ENCODE results near the gene RNF152.

Gene RNF152

DNA sequence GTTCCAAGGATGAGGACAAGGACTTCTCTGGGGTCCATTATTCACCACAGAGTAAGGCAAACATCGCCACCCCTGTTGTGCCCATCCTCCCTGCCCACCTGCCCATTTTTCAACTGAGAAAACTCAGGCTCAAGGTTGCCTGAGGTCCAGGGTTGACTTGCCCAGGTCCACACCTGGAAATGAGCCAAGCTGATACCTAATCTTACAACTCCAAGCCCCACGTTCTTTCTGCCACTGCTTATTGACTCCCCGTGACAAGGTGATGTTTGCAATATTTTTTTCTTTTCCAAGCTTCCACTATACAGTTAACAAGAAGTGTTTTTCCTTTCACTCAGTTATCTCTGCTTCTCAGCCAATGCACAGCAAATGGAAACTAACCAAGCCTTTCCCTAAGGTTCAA, 39.0 kb downstream of the RNF152 start:
- H3K79me2 ChIP-seq (ENCODE audit: insufficient read depth, low read depth) = no peaks in the 10 kb centered on the region
- H2AFZ ChIP-seq (ENCODE audit: low read depth) = no peak overlapping the region
- H3K9ac ChIP-seq = no peak overlapping the region
- H3K27ac ChIP-seq = no peak overlapping the region
- no peaks in the 10 kb centered on the region for H4K20me1 ChIP-seq (ENCODE audit: insufficient read depth)
- H3K36me3 ChIP-seq (ENCODE audit: insufficient read depth) = no peaks in the 10 kb centered on the region
- no peak overlapping the region for H3K4me3 ChIP-seq (IDR thresholded peaks at IDR 0.05; ENCODE audit: insufficient read depth, low read depth, low read length)
- no peaks in the 10 kb centered on the region for H3K4me1 ChIP-seq (ENCODE audit: low read depth, poor library complexity, severe bottlenecking)
- H3K4me2 ChIP-seq = no peak overlapping the region
- no peaks in the 10 kb centered on the region for H3K27me3 ChIP-seq (ENCODE audit: insufficient read depth, low read depth)
- TF ChIP-seq, protein P1, sequence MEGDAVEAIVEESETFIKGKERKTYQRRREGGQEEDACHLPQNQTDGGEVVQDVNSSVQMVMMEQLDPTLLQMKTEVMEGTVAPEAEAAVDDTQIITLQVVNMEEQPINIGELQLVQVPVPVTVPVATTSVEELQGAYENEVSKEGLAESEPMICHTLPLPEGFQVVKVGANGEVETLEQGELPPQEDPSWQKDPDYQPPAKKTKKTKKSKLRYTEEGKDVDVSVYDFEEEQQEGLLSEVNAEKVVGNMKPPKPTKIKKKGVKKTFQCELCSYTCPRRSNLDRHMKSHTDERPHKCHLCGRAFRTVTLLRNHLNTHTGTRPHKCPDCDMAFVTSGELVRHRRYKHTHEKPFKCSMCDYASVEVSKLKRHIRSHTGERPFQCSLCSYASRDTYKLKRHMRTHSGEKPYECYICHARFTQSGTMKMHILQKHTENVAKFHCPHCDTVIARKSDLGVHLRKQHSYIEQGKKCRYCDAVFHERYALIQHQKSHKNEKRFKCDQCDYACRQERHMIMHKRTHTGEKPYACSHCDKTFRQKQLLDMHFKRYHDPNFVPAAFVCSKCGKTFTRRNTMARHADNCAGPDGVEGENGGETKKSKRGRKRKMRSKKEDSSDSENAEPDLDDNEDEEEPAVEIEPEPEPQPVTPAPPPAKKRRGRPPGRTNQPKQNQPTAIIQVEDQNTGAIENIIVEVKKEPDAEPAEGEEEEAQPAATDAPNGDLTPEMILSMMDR (conservative IDR thresholded peaks at IDR 0.05; ENCODE audit: low read depth, low read length) = no peak

- no peak overlapping the region for H3K4me2 ChIP-seq
- H2AFZ ChIP-seq (ENCODE audit: low read depth) = no peak overlapping the region
- H3K27me3 ChIP-seq (ENCODE audit: insufficient read depth, low read depth) = no peaks in the 10 kb centered on the region
- H3K79me2 ChIP-seq (ENCODE audit: insufficient read depth, low read depth) = no peaks in the 10 kb centered on the region
- H3K4me1 ChIP-seq (ENCODE audit: low read depth, poor library complexity, severe bottlenecking) = peaks cover 4% of the 10 kb centered on the region
- H3K27ac ChIP-seq = no peak overlapping the region
- H3K4me3 ChIP-seq (IDR thresholded peaks at IDR 0.05; ENCODE audit: insufficient read depth, low read depth, low read length) = no peak overlapping the region
- no peaks in the 10 kb centered on the region for H4K20me1 ChIP-seq (ENCODE audit: insufficient read depth)
- TF ChIP-seq, protein P1 (conservative IDR thresholded peaks at IDR 0.05; ENCODE audit: low read depth, low read length) = no peak
- no peak overlapping the region for H3K9ac ChIP-seq
- H3K36me3 ChIP-seq (ENCODE audit: insufficient read depth) = no peaks in the 10 kb centered on the region
Observed at GRCh38 chr18:61852496-61852895, 40.3 kb downstream of the RNF152 start.

GRCh38 chr18:61851940-61852451, 40.8 kb downstream of the RNF152 start:
- no peak overlapping the region for H3K4me3 ChIP-seq (IDR thresholded peaks at IDR 0.05; ENCODE audit: insufficient read depth, low read depth, low read length)
- H4K20me1 ChIP-seq (ENCODE audit: insufficient read depth) = no peaks in the 10 kb centered on the region
- no peaks in the 10 kb centered on the region for H3K79me2 ChIP-seq (ENCODE audit: insufficient read depth, low read depth)
- peaks cover 9% of the 10 kb centered on the region for H3K4me1 ChIP-seq (ENCODE audit: low read depth, poor library complexity, severe bottlenecking)
- H2AFZ ChIP-seq (ENCODE audit: low read depth) = no peak overlapping the region
- no peaks in the 10 kb centered on the region for H3K36me3 ChIP-seq (ENCODE audit: insufficient read depth)
- H3K9ac ChIP-seq = no peak overlapping the region
- H3K27ac ChIP-seq = no peak overlapping the region
- H3K4me2 ChIP-seq = no peak overlapping the region
- H3K27me3 ChIP-seq (ENCODE audit: insufficient read depth, low read depth) = no peaks in the 10 kb centered on the region
- TF ChIP-seq, protein P1 (conservative IDR thresholded peaks at IDR 0.05; ENCODE audit: low read depth, low read length) = no peak

- Histone ChIP-seq H3K9ac (no peak overlapping the region), H2AFZ (ENCODE audit: low read depth) (no peak overlapping the region), H3K4me1 (ENCODE audit: low read depth, poor library complexity, severe bottlenecking) (peaks cover 11% of the 10 kb centered on the region), H3K27ac (no peak overlapping the region), H3K4me2 (no peak overlapping the region), H3K79me2 (ENCODE audit: insufficient read depth, low read depth) (no peaks in the 10 kb centered on the region), H3K27me3 (ENCODE audit: insufficient read depth, low read depth) (no peaks in the 10 kb centered on the region), H3K36me3 (ENCODE audit: insufficient read depth) (no peaks in the 10 kb centered on the region), H3K4me3 (IDR thresholded peaks at IDR 0.05; ENCODE audit: insufficient read depth, low read depth, low read length) (no peak overlapping the region), H4K20me1 (ENCODE audit: insufficient read depth) (no peaks in the 10 kb centered on the region)
- TF ChIP-seq, protein P1 (conservative IDR thresholded peaks at IDR 0.05; ENCODE audit: low read depth, low read length) = no peak
Observed at GRCh38 chr18:61851279-61851678, 41.5 kb downstream of the RNF152 start.

All from KMS-11 (cell line).